ENCODE data around the gene CARD14. TPM values are rescaled to one million over a fixed set of nuclear protein-coding genes. Genes with fewer than 3 reads are reported as not detected.

The CARD14 gene
- total RNA-seq, 1 experiment from 2014 or later = 0.09 TPM

DNA sequence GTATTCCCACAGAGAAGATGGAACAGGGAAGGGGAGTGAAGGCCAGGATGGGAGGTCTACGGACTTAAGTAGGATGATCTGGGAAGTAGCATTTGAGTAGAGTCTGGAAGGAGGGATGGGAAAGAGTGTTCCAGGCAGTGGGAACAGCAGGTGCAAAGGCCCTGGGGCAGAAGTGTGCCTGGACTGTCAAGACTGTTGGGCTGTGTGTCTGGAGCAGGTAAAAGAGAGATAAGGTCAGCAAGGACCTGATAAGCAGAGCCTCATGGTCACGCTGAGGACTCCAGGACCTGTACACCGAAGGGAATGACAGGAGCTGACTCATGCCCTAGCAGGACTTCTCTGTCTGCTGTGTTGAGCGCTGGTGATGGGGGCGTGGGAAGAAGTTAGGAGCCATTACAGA, 723 bp upstream of the CARD14 start:
- H3K4me1 ChIP-seq (ENCODE audit: insufficient read depth, low read length, poor library complexity, severe bottlenecking) = no peaks in the 10 kb centered on the region
- no peaks in the 10 kb centered on the region for H3K27me3 ChIP-seq (replicated peaks; ENCODE audit: insufficient read depth, low read depth, low read length, poor library complexity)
- H3K4me3 ChIP-seq (ENCODE audit: low read depth, low read length, poor library complexity, severe bottlenecking) = no peak overlapping the region
- TF ChIP-seq EZH2 (IDR thresholded peaks at IDR 0.05; ENCODE audit: borderline replicate concordance, low read depth, low read length, poor library complexity, severe bottlenecking) = no peak
- TF ChIP-seq, protein P1, sequence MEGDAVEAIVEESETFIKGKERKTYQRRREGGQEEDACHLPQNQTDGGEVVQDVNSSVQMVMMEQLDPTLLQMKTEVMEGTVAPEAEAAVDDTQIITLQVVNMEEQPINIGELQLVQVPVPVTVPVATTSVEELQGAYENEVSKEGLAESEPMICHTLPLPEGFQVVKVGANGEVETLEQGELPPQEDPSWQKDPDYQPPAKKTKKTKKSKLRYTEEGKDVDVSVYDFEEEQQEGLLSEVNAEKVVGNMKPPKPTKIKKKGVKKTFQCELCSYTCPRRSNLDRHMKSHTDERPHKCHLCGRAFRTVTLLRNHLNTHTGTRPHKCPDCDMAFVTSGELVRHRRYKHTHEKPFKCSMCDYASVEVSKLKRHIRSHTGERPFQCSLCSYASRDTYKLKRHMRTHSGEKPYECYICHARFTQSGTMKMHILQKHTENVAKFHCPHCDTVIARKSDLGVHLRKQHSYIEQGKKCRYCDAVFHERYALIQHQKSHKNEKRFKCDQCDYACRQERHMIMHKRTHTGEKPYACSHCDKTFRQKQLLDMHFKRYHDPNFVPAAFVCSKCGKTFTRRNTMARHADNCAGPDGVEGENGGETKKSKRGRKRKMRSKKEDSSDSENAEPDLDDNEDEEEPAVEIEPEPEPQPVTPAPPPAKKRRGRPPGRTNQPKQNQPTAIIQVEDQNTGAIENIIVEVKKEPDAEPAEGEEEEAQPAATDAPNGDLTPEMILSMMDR (conservative IDR thresholded peaks at IDR 0.05; ENCODE audit: low read depth, low read length) = no peak
- DNase-seq (ENCODE audit: low spot score) = no peak
- no TSS peak for BruUV-seq (replicated peaks)
- no peak overlapping the region for H3K27ac ChIP-seq (ENCODE audit: low read depth, low read length, poor library complexity, severe bottlenecking)
- ChIA-PET POLR2A (ENCODE audit: low non-redundant PET) (no interaction called here), CTCF (no interaction called here)
- H3K36me3 ChIP-seq (ENCODE audit: insufficient read depth, low read length, poor library complexity, severe bottlenecking) = no peaks in the 10 kb centered on the region
- H3K9me3 ChIP-seq (ENCODE audit: low read depth, low read length, poor library complexity, severe bottlenecking) = no peaks in the 10 kb centered on the region
- intact Hi-C loops (cut with micrococcal nuclease; ENCODE audit: unreplicated experiment) = no loop called here

DNA sequence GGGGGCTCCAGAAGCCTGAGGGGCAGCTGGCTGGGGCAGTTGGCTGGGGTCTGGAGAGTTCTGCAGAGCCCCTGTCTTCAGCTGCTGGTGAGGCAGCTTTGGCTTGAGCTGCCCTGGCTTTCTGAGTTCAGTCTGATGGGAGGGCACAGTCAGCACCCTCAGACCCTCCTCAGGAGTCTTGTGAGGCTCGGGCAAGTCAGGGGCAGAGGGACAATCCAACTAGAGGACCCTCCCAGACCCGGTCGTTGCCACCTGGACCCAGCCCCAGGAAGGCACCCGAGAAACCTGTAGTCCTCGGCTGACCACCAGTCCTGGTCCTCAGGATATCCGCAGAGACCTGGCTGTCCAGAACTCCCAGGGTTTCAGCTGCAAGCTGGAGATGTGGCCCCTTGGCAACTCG, 1.9 kb downstream of the CARD14 start:
- ChIA-PET POLR2A (ENCODE audit: low non-redundant PET) (interaction anchor here (0.6 to 0.7 kb wide), 2 partner anchors 41 to 907 kb away, joined by 3 to 14 read pairs; no protein-coding TSS in a partner anchor), CTCF (interaction anchor here (0.5 to 1.0 kb wide), 2 partner anchors 70 to 269 kb away, joined by 3 to 6 read pairs; partner anchors contain the start of gene GAA)
- no peak overlapping the region for H3K4me3 ChIP-seq (ENCODE audit: low read depth, low read length, poor library complexity, severe bottlenecking)
- TF ChIP-seq, protein P1 (conservative IDR thresholded peaks at IDR 0.05; ENCODE audit: low read depth, low read length) = no peak
- TF ChIP-seq EZH2 (IDR thresholded peaks at IDR 0.05; ENCODE audit: borderline replicate concordance, low read depth, low read length, poor library complexity, severe bottlenecking) = no peak
- H3K27ac ChIP-seq (ENCODE audit: low read depth, low read length, poor library complexity, severe bottlenecking) = no peak overlapping the region
- no peaks in the 10 kb centered on the region for H3K36me3 ChIP-seq (ENCODE audit: insufficient read depth, low read length, poor library complexity, severe bottlenecking)
- H3K9me3 ChIP-seq (ENCODE audit: low read depth, low read length, poor library complexity, severe bottlenecking) = no peaks in the 10 kb centered on the region
- no peaks in the 10 kb centered on the region for H3K4me1 ChIP-seq (ENCODE audit: insufficient read depth, low read length, poor library complexity, severe bottlenecking)
- DNase-seq (ENCODE audit: low spot score) = no peak
- BruUV-seq (replicated peaks) = no TSS peak
- H3K27me3 ChIP-seq (replicated peaks; ENCODE audit: insufficient read depth, low read depth, low read length, poor library complexity) = no peaks in the 10 kb centered on the region
- intact Hi-C loops (cut with micrococcal nuclease; ENCODE audit: unreplicated experiment) = no loop called here

DNA sequence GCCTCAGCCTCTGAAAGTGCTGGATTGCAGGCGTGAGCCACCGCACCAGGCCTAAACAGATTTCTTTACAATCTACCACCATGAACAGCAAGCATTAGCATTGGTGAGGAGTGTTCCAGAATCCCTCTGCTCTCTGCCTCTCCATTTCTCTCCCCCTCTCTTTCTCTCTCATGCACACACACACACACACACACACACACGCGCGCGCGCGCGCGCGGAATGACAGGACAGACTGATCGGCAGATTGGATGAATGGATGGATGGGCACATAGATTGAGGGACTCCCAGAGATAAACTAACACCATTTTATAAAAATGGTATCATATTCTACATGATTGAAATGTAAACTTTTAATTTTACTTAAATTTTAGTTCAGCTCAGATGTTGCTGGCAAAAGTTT, 3.3 kb downstream of the CARD14 start:
- TF ChIP-seq, protein P1 (conservative IDR thresholded peaks at IDR 0.05; ENCODE audit: low read depth, low read length) = no peak
- no peak for TF ChIP-seq EZH2 (IDR thresholded peaks at IDR 0.05; ENCODE audit: borderline replicate concordance, low read depth, low read length, poor library complexity, severe bottlenecking)
- POLR2A ChIA-PET (ENCODE audit: low non-redundant PET) = no interaction called here
- no peaks in the 10 kb centered on the region for H3K4me1 ChIP-seq (ENCODE audit: insufficient read depth, low read length, poor library complexity, severe bottlenecking)
- no peaks in the 10 kb centered on the region for H3K9me3 ChIP-seq (ENCODE audit: low read depth, low read length, poor library complexity, severe bottlenecking)
- no peak overlapping the region for H3K4me3 ChIP-seq (ENCODE audit: low read depth, low read length, poor library complexity, severe bottlenecking)
- no TSS peak for BruUV-seq (replicated peaks)
- CTCF ChIA-PET = no interaction called here
- H3K27me3 ChIP-seq (replicated peaks; ENCODE audit: insufficient read depth, low read depth, low read length, poor library complexity) = no peaks in the 10 kb centered on the region
- no peak overlapping the region for H3K27ac ChIP-seq (ENCODE audit: low read depth, low read length, poor library complexity, severe bottlenecking)
- no peak for DNase-seq (ENCODE audit: low spot score)
- intact Hi-C loops (cut with micrococcal nuclease; ENCODE audit: unreplicated experiment) = no loop called here
- no peaks in the 10 kb centered on the region for H3K36me3 ChIP-seq (ENCODE audit: insufficient read depth, low read length, poor library complexity, severe bottlenecking)
